Measurements from ENCODE around the gene RBPMS2.

RBPMS2 gene

GRCh38 chr15:64699751-64700388 is 75.5 kb downstream of the RBPMS2 start:
- no peak overlapping the region for H4K91ac ChIP-seq (ENCODE audit: low read length)
- H2AK5ac ChIP-seq (ENCODE audit: low read length, severe bottlenecking): peak overlapping the region; percentile 26
- H3K4me2 ChIP-seq (ENCODE audit: low read length, poor library complexity, severe bottlenecking): peak overlapping the region; percentile 83
- peak; percentile 79 for DNase-seq
- H3K4me1 ChIP-seq (ENCODE audit: control insufficient read depth, insufficient read depth, low read depth, low read length): peaks cover 16% of the 10 kb centered on the region
- no peaks in the 10 kb centered on the region for H3K9me3 ChIP-seq (ENCODE audit: control insufficient read depth, low read length)
- H4K8ac ChIP-seq (ENCODE audit: low read length): no peak overlapping the region
- no peak overlapping the region for H3K23ac ChIP-seq (ENCODE audit: low read length in 2 of 2)
- H3K27me3 ChIP-seq (ENCODE audit: control insufficient read depth in 1 of 2, insufficient read depth in 1 of 2, low read length in 2 of 2): no peaks in the 10 kb centered on the region
- peak overlapping the region; percentile 11 for H3K27ac ChIP-seq (ENCODE audit: low read length, poor library complexity, severe bottlenecking)
- WGBS: 20% methylated on average over 7 of the region's 7 CpGs
- no peak overlapping the region for H2BK120ac ChIP-seq (ENCODE audit: low read depth, low read length)
- H3K36me3 ChIP-seq (ENCODE audit: control insufficient read depth in 1 of 2, insufficient read depth in 2 of 2, low read depth in 1 of 2, low read length in 2 of 2): peaks cover 1 to 14% of the 10 kb centered on the region in 2 experiments
- H3K4me3 ChIP-seq (ENCODE audit: insufficient read depth in 1 of 2, low read depth in 1 of 2, low read length in 2 of 2): peak overlapping the region in 1 of 2 experiments; percentile 67
- H2BK5ac ChIP-seq (ENCODE audit: low read depth, low read length, poor library complexity, severe bottlenecking): peak overlapping the region; percentile 48
- peak overlapping the region in 1 of 2 experiments; percentile 87 for H3K14ac ChIP-seq (ENCODE audit: low read length in 2 of 2)
- H2BK12ac ChIP-seq (ENCODE audit: low read length in 2 of 2): no peak overlapping the region
- H3K79me1 ChIP-seq (replicated peaks; ENCODE audit: low read length, poor library complexity, severe bottlenecking): peaks cover under 1% of the 10 kb centered on the region
- H3K4ac ChIP-seq (ENCODE audit: low read depth in 1 of 2, low read length in 2 of 2): peak overlapping the region in 1 of 2 experiments; percentile 32
- H2AFZ ChIP-seq (ENCODE audit: low read depth, low read length): no peak overlapping the region
- H3K18ac ChIP-seq (ENCODE audit: low read depth in 1 of 2, low read length in 2 of 2): peak overlapping the region in 1 of 2 experiments; percentile 81
- H3K9ac ChIP-seq (ENCODE audit: low read length): peak overlapping the region; percentile 96
- peak overlapping the region; percentile 44 for H2BK15ac ChIP-seq (ENCODE audit: low read depth, poor library complexity, severe bottlenecking)

- no peak overlapping the region for H3K14ac ChIP-seq (ENCODE audit: low read length in 2 of 2)
- no peaks in the 10 kb centered on the region for H3K27me3 ChIP-seq (ENCODE audit: control insufficient read depth in 1 of 2, insufficient read depth in 1 of 2, low read length in 2 of 2)
- H2AFZ ChIP-seq (ENCODE audit: low read depth, low read length): no peak overlapping the region
- H3K79me1 ChIP-seq (replicated peaks; ENCODE audit: low read length, poor library complexity, severe bottlenecking): peaks cover 2% of the 10 kb centered on the region
- no peak for DNase-seq
- no peak overlapping the region for H2BK15ac ChIP-seq (ENCODE audit: low read depth, poor library complexity, severe bottlenecking)
- H2BK12ac ChIP-seq (ENCODE audit: low read length in 2 of 2): no peak overlapping the region
- H4K91ac ChIP-seq (ENCODE audit: low read length): no peak overlapping the region
- peak overlapping the region; percentile 16 for H3K4me2 ChIP-seq (ENCODE audit: low read length, poor library complexity, severe bottlenecking)
- H3K9me3 ChIP-seq (ENCODE audit: control insufficient read depth, low read length): no peaks in the 10 kb centered on the region
- H3K9ac ChIP-seq (ENCODE audit: low read length): no peak overlapping the region
- no peak overlapping the region for H3K23ac ChIP-seq (ENCODE audit: low read length in 2 of 2)
- peak overlapping the region in 1 of 2 experiments; percentile 67 for H3K4me3 ChIP-seq (ENCODE audit: insufficient read depth in 1 of 2, low read depth in 1 of 2, low read length in 2 of 2)
- H3K27ac ChIP-seq (ENCODE audit: low read length, poor library complexity, severe bottlenecking): peak overlapping the region; percentile 11
- peaks cover 16% of the 10 kb centered on the region for H3K4me1 ChIP-seq (ENCODE audit: control insufficient read depth, insufficient read depth, low read depth, low read length)
- H3K36me3 ChIP-seq (ENCODE audit: control insufficient read depth in 1 of 2, insufficient read depth in 2 of 2, low read depth in 1 of 2, low read length in 2 of 2): peaks cover 10 to 14% of the 10 kb centered on the region in 2 experiments
- H4K8ac ChIP-seq (ENCODE audit: low read length): no peak overlapping the region
- no peak overlapping the region for H3K18ac ChIP-seq (ENCODE audit: low read depth in 1 of 2, low read length in 2 of 2)
- H3K4ac ChIP-seq (ENCODE audit: low read depth in 1 of 2, low read length in 2 of 2): no peak overlapping the region
- H2BK5ac ChIP-seq (ENCODE audit: low read depth, low read length, poor library complexity, severe bottlenecking): no peak overlapping the region
- H2AK5ac ChIP-seq (ENCODE audit: low read length, severe bottlenecking): no peak overlapping the region
- no peak overlapping the region for H2BK120ac ChIP-seq (ENCODE audit: low read depth, low read length)
Observed at GRCh38 chr15:64698823-64699222, 76.6 kb downstream of the RBPMS2 start.

DNA sequence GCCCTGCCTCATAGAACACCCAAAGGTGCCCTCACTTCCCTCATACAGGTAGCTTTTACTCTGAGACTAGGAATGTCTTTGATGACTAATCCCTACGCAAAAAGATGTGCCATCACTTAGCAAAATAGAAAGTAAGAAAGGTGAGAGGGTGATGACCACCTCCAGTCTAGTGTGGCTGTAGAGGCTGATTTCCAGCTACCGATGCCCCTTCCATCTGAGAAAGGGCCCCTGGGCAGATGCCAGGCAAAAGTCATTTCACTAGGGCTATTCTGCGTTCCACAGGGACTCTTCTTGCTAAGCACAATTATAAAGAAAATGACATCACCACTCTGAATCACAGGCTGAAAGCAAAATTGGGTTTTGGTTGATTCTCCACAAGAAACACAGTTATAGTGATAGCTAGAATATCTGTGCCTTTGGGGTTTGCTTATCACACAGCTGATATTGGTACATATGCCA is 77.4 kb downstream of the RBPMS2 start:
- H4K91ac ChIP-seq (ENCODE audit: low read length): no peak overlapping the region
- no peak overlapping the region for H3K23ac ChIP-seq (ENCODE audit: low read length in 2 of 2)
- H3K18ac ChIP-seq (ENCODE audit: low read depth in 1 of 2, low read length in 2 of 2): no peak overlapping the region
- H3K27me3 ChIP-seq (ENCODE audit: control insufficient read depth in 1 of 2, insufficient read depth in 1 of 2, low read length in 2 of 2): no peaks in the 10 kb centered on the region
- H2BK15ac ChIP-seq (ENCODE audit: low read depth, poor library complexity, severe bottlenecking): no peak overlapping the region
- peaks cover 2% of the 10 kb centered on the region for H3K79me1 ChIP-seq (replicated peaks; ENCODE audit: low read length, poor library complexity, severe bottlenecking)
- no peak overlapping the region for H2AK5ac ChIP-seq (ENCODE audit: low read length, severe bottlenecking)
- H3K14ac ChIP-seq (ENCODE audit: low read length in 2 of 2): no peak overlapping the region
- H2BK12ac ChIP-seq (ENCODE audit: low read length in 2 of 2): no peak overlapping the region
- no peak overlapping the region for H2BK5ac ChIP-seq (ENCODE audit: low read depth, low read length, poor library complexity, severe bottlenecking)
- H3K4me1 ChIP-seq (ENCODE audit: control insufficient read depth, insufficient read depth, low read depth, low read length): peaks cover 17% of the 10 kb centered on the region
- DNase-seq: no peak
- no peak overlapping the region for H3K4me2 ChIP-seq (ENCODE audit: low read length, poor library complexity, severe bottlenecking)
- H3K4ac ChIP-seq (ENCODE audit: low read depth in 1 of 2, low read length in 2 of 2): no peak overlapping the region
- 95% methylated on average over 2 of the region's 3 CpGs for WGBS
- peaks cover 14 to 15% of the 10 kb centered on the region in 2 experiments for H3K36me3 ChIP-seq (ENCODE audit: control insufficient read depth in 1 of 2, insufficient read depth in 2 of 2, low read depth in 1 of 2, low read length in 2 of 2)
- peak overlapping the region; percentile 41 for H3K9ac ChIP-seq (ENCODE audit: low read length)
- no peak overlapping the region for H2BK120ac ChIP-seq (ENCODE audit: low read depth, low read length)
- H3K4me3 ChIP-seq (ENCODE audit: insufficient read depth in 1 of 2, low read depth in 1 of 2, low read length in 2 of 2): no peak overlapping the region
- H4K8ac ChIP-seq (ENCODE audit: low read length): no peak overlapping the region
- no peaks in the 10 kb centered on the region for H3K9me3 ChIP-seq (ENCODE audit: control insufficient read depth, low read length)
- H3K27ac ChIP-seq (ENCODE audit: low read length, poor library complexity, severe bottlenecking): peak overlapping the region; percentile 20
- H2AFZ ChIP-seq (ENCODE audit: low read depth, low read length): no peak overlapping the region

DNA sequence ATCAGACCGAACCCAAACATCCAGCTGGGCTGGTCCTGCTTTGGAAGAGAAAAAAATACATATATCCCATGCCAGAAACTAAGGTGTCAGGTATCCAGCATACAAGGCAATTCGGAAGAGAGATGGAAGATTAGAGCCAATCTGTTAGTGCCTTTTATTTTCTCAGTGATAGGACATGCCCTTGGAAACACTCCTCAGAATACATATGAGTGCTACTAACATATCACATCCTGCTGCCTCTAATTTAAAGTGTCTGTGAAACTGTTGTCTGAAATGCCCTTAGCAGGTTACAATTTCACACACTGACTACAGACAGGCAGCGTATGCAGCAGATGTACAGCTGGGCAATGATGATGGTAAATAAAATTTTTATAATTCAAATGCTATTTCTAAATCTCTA is 78.9 kb downstream of the RBPMS2 start:
- H3K14ac ChIP-seq (ENCODE audit: low read length in 2 of 2): no peak overlapping the region
- H2AK5ac ChIP-seq (ENCODE audit: low read length, severe bottlenecking): no peak overlapping the region
- peaks cover 22 to 27% of the 10 kb centered on the region in 2 experiments for H3K36me3 ChIP-seq (ENCODE audit: control insufficient read depth in 1 of 2, insufficient read depth in 2 of 2, low read depth in 1 of 2, low read length in 2 of 2)
- no peak overlapping the region for H3K4me2 ChIP-seq (ENCODE audit: low read length, poor library complexity, severe bottlenecking)
- no peak overlapping the region for H3K23ac ChIP-seq (ENCODE audit: low read length in 2 of 2)
- no peak overlapping the region for H2BK120ac ChIP-seq (ENCODE audit: low read depth, low read length)
- no peak overlapping the region for H4K91ac ChIP-seq (ENCODE audit: low read length)
- no peak overlapping the region for H2BK5ac ChIP-seq (ENCODE audit: low read depth, low read length, poor library complexity, severe bottlenecking)
- no peak overlapping the region for H2BK15ac ChIP-seq (ENCODE audit: low read depth, poor library complexity, severe bottlenecking)
- no peak overlapping the region for H3K4me3 ChIP-seq (ENCODE audit: insufficient read depth in 1 of 2, low read depth in 1 of 2, low read length in 2 of 2)
- peaks cover 7% of the 10 kb centered on the region for H3K79me1 ChIP-seq (replicated peaks; ENCODE audit: low read length, poor library complexity, severe bottlenecking)
- no peak overlapping the region for H3K9ac ChIP-seq (ENCODE audit: low read length)
- H3K27me3 ChIP-seq (ENCODE audit: control insufficient read depth in 1 of 2, insufficient read depth in 1 of 2, low read length in 2 of 2): no peaks in the 10 kb centered on the region
- no peak overlapping the region for H2BK12ac ChIP-seq (ENCODE audit: low read length in 2 of 2)
- no peak overlapping the region for H4K8ac ChIP-seq (ENCODE audit: low read length)
- no peaks in the 10 kb centered on the region for H3K9me3 ChIP-seq (ENCODE audit: control insufficient read depth, low read length)
- no peak overlapping the region for H2AFZ ChIP-seq (ENCODE audit: low read depth, low read length)
- no peak for DNase-seq
- peaks cover 16% of the 10 kb centered on the region for H3K4me1 ChIP-seq (ENCODE audit: control insufficient read depth, insufficient read depth, low read depth, low read length)
- no peak overlapping the region for H3K18ac ChIP-seq (ENCODE audit: low read depth in 1 of 2, low read length in 2 of 2)
- 100% methylated on average over 2 of the region's 3 CpGs for WGBS
- no peak overlapping the region for H3K27ac ChIP-seq (ENCODE audit: low read length, poor library complexity, severe bottlenecking)
- no peak overlapping the region for H3K4ac ChIP-seq (ENCODE audit: low read depth in 1 of 2, low read length in 2 of 2)

Data from mesenchymal stem cell (in vitro differentiated cells and primary cell).